Measurements from ENCODE around the gene PIWIL1.

- TF ChIP-seq CTCF (IDR thresholded peaks at IDR 0.05) (no peak), POLR2A (IDR thresholded peaks at IDR 0.05) (no peak)
Observed at GRCh38 chr12:130298322-130299021, 39.2 kb upstream of the PIWIL1 start.
